HEK293 (cell line): ENCODE results near the gene BBC3.

Experiments used
- BCL11A ChIP-seq: fragments of 450-650 bp; formaldehyde crosslinking; IDR thresholded peaks from 2 replicates; pipeline ENCODE4 v1.5.1; 2016; ENCODE audit warnings: low read depth, missing biosample characterization, missing genetic modification characterization
- IKZF3 ChIP-seq: fragments of 450-650 bp; IDR thresholded peaks from 2 replicates; pipeline ENCODE4 v1.5.0; 2018; ENCODE audit warnings: missing biosample characterization, mild to moderate bottlenecking, missing genetic modification characterization, moderate library complexity
- KLF1 ChIP-seq: fragments of 450-650 bp; formaldehyde crosslinking; IDR thresholded peaks from 2 replicates; pipeline ENCODE4 v1.5.1; 2016; ENCODE audit warnings: missing biosample characterization, missing genetic modification characterization
- KLF17 ChIP-seq: fragments of 450-650 bp; formaldehyde crosslinking; IDR thresholded peaks from 2 replicates; pipeline ENCODE4 v1.5.1; 2016; ENCODE audit warnings: missing biosample characterization, missing genetic modification characterization
- SP7 ChIP-seq: fragments of 450-650 bp; formaldehyde crosslinking; IDR thresholded peaks from 2 replicates; pipeline ENCODE4 v1.5.1; 2016; ENCODE audit warnings: missing biosample characterization, missing genetic modification characterization
- ZBTB20 ChIP-seq: fragments of 450-650 bp; formaldehyde crosslinking; IDR thresholded peaks from 2 replicates; pipeline ENCODE4 v1.5.1; 2016; ENCODE audit warnings: missing biosample characterization, missing genetic modification characterization
- ZBTB7A ChIP-seq: fragments of 450-650 bp; formaldehyde crosslinking; IDR thresholded peaks from 2 replicates; pipeline ENCODE4 v1.5.1; 2016; ENCODE audit warnings: low read depth, missing biosample characterization, missing genetic modification characterization
- ZFP37 ChIP-seq: fragments of 450-650 bp; formaldehyde crosslinking; IDR thresholded peaks from 2 replicates; pipeline ENCODE4 v1.5.1; 2016; ENCODE audit warnings: missing biosample characterization, missing genetic modification characterization
- ZFP69B ChIP-seq: fragments of 450-650 bp; formaldehyde crosslinking; IDR thresholded peaks from 2 replicates; pipeline ENCODE4 v1.5.1; 2016; ENCODE audit warnings: missing biosample characterization, missing genetic modification characterization
- ZIC2 ChIP-seq: fragments of 450-650 bp; formaldehyde crosslinking; IDR thresholded peaks from 2 replicates; pipeline ENCODE4 v1.5.1; 2016; ENCODE audit warnings: missing biosample characterization, missing genetic modification characterization
- ZNF112 ChIP-seq: fragments of 450-650 bp; formaldehyde crosslinking; IDR thresholded peaks from 2 replicates; pipeline ENCODE4 v1.5.0; 2017; ENCODE audit warnings: missing biosample characterization, missing genetic modification characterization
- ZNF175 ChIP-seq: fragments of 450-650 bp; formaldehyde crosslinking; IDR thresholded peaks from 2 replicates; pipeline ENCODE4 v1.5.1; 2016; ENCODE audit warnings: missing biosample characterization, missing genetic modification characterization
- ZNF202 ChIP-seq: fragments of 450-650 bp; formaldehyde crosslinking; IDR thresholded peaks from 2 replicates; pipeline ENCODE4 v1.5.1; 2016; ENCODE audit warnings: missing biosample characterization, missing genetic modification characterization, borderline replicate concordance
- ZNF221 ChIP-seq: fragments of 450-650 bp; formaldehyde crosslinking; IDR thresholded peaks from 2 replicates; pipeline ENCODE4 v1.5.1; 2017; ENCODE audit warnings: missing biosample characterization, missing genetic modification characterization, borderline replicate concordance
- ZNF223 ChIP-seq: fragments of 450-650 bp; formaldehyde crosslinking; IDR thresholded peaks from 2 replicates; pipeline ENCODE4 v1.5.1; 2016; ENCODE audit warnings: missing biosample characterization, missing genetic modification characterization
- ZNF266 ChIP-seq: fragments of 450-650 bp; formaldehyde crosslinking; IDR thresholded peaks from 2 replicates; pipeline ENCODE4 v1.5.1; 2016; ENCODE audit warnings: missing biosample characterization, missing genetic modification characterization, low read depth
- ZNF335 ChIP-seq: fragments of 450-650 bp; formaldehyde crosslinking; conservative IDR thresholded peaks from 2 replicates; pipeline ENCODE4 v1.5.1; 2016; ENCODE audit warnings: missing biosample characterization, missing genetic modification characterization
- ZNF404 ChIP-seq: fragments of 450-650 bp; formaldehyde crosslinking; IDR thresholded peaks from 2 replicates; pipeline ENCODE4 v1.5.1; 2017; ENCODE audit warnings: missing biosample characterization, missing genetic modification characterization
- ZNF585B ChIP-seq: fragments of 450-650 bp; formaldehyde crosslinking; IDR thresholded peaks from 2 replicates; pipeline ENCODE4 v1.5.1; 2016; ENCODE audit warnings: missing biosample characterization, missing genetic modification characterization
- ZNF624 ChIP-seq: fragments of 450-650 bp; formaldehyde crosslinking; IDR thresholded peaks from 2 replicates; pipeline ENCODE4 v1.5.1; 2017; ENCODE audit warnings: missing biosample characterization, missing genetic modification characterization
- ZNF626 ChIP-seq: fragments of 450-650 bp; sonication (Bioruptor Pico); formaldehyde crosslinking; IDR thresholded peaks from 2 replicates; pipeline ENCODE4 v1.5.1; 2018; ENCODE audit warnings: missing biosample characterization, missing genetic modification characterization, inconsistent platforms
- ZNF658 ChIP-seq: fragments of 450-650 bp; formaldehyde crosslinking; IDR thresholded peaks from 2 replicates; pipeline ENCODE4; 2016; ENCODE audit warnings: missing biosample characterization, missing genetic modification characterization
- ZNF747 ChIP-seq: fragments of 450-650 bp; formaldehyde crosslinking; IDR thresholded peaks from 2 replicates; pipeline ENCODE4 v1.5.1; 2016; ENCODE audit warnings: missing biosample characterization, missing genetic modification characterization
- ZNF785 ChIP-seq: fragments of 450-650 bp; formaldehyde crosslinking; IDR thresholded peaks from 2 replicates; pipeline ENCODE4 v1.5.1; 2016; ENCODE audit warnings: missing biosample characterization, missing genetic modification characterization
- ZNF791 ChIP-seq: fragments of 450-650 bp; formaldehyde crosslinking; IDR thresholded peaks from 2 replicates; pipeline ENCODE4 v1.5.1; 2016; ENCODE audit warnings: missing biosample characterization, missing genetic modification characterization
- ZNF830 ChIP-seq: fragments of 450-650 bp; IDR thresholded peaks from 2 replicates; pipeline ENCODE4 v1.5.0; 2018; ENCODE audit warnings: missing biosample characterization, missing genetic modification characterization, low read depth, mild to moderate bottlenecking, moderate library complexity
- ZSCAN16 ChIP-seq: fragments of 450-650 bp; formaldehyde crosslinking; IDR thresholded peaks from 2 replicates; pipeline ENCODE4 v1.5.1; 2016; ENCODE audit warnings: missing biosample characterization, missing genetic modification characterization
- ZSCAN23 ChIP-seq: fragments of 450-650 bp; formaldehyde crosslinking; IDR thresholded peaks from 2 replicates; pipeline ENCODE4 v1.5.1; 2016; ENCODE audit warnings: missing biosample characterization, missing genetic modification characterization
- ZXDB ChIP-seq: fragments of 450-650 bp; formaldehyde crosslinking; IDR thresholded peaks from 2 replicates; pipeline ENCODE4 v1.5.1; 2016; ENCODE audit warnings: missing biosample characterization, missing genetic modification characterization
- TF ChIP-seq, protein P1 (sequence below): fragments of 450-650 bp; formaldehyde crosslinking; IDR thresholded peaks from 2 replicates; pipeline ENCODE4 v1.5.1; 2017; ENCODE audit warnings: missing biosample characterization, missing genetic modification characterization
- TF ChIP-seq, protein P2 (sequence below): fragments of 450-650 bp; IDR thresholded peaks from 2 replicates; pipeline ENCODE4 v1.5.1; 2018; ENCODE audit warnings: missing biosample characterization, missing genetic modification characterization
- TF ChIP-seq, protein P3 (sequence below): fragments of 450-650 bp; formaldehyde crosslinking; IDR thresholded peaks from 2 replicates; pipeline ENCODE4 v1.5.1; 2016; ENCODE audit warnings: missing biosample characterization, missing genetic modification characterization

BBC3 gene

DNA sequence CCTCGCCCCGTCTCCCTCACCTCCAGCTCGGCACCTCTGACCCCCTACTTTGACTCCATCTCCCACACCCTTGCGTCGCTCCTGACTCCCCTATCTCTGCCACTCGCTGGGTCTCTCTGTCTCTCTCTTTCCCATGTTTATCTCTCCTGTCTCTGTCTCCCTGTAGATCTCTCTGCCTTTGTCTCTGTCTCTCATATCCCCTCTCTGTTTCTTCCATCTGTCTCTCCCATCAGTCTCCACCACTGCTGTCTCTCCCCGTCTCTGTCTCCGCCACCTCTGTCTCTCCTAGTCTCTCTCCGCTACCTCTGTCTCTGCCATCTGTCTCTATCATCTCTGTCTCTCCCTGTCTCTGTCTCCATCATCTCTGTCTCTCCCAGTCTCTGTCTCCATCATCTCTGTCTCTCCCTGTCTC lies 12.4 kb upstream of the BBC3 start (continued):
- TF ChIP-seq ZNF624, result no peak
- no peak for TF ChIP-seq SP7 (tag by site-specific recombination)
- TF ChIP-seq ZBTB20 (tag by site-specific recombination), result no peak
- TF ChIP-seq ZNF335 (tag by site-specific recombination), result no peak
- TF ChIP-seq, protein P1, sequence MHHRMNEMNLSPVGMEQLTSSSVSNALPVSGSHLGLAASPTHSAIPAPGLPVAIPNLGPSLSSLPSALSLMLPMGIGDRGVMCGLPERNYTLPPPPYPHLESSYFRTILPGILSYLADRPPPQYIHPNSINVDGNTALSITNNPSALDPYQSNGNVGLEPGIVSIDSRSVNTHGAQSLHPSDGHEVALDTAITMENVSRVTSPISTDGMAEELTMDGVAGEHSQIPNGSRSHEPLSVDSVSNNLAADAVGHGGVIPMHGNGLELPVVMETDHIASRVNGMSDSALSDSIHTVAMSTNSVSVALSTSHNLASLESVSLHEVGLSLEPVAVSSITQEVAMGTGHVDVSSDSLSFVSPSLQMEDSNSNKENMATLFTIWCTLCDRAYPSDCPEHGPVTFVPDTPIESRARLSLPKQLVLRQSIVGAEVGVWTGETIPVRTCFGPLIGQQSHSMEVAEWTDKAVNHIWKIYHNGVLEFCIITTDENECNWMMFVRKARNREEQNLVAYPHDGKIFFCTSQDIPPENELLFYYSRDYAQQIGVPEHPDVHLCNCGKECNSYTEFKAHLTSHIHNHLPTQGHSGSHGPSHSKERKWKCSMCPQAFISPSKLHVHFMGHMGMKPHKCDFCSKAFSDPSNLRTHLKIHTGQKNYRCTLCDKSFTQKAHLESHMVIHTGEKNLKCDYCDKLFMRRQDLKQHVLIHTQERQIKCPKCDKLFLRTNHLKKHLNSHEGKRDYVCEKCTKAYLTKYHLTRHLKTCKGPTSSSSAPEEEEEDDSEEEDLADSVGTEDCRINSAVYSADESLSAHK (tag by site-specific recombination), result no peak
- no peak for TF ChIP-seq ZNF658 (tag by site-specific recombination)
- TF ChIP-seq ZNF175 (tag by site-specific recombination), result no peak
- TF ChIP-seq ZNF223 (tag by site-specific recombination), result no peak
- TF ChIP-seq ZSCAN23 (tag by site-specific recombination), result no peak
- no peak for TF ChIP-seq ZNF404 (tag by site-specific recombination)
- TF ChIP-seq ZNF626 (tag by site-specific recombination), result no peak
- no peak for TF ChIP-seq ZBTB7A (tag by site-specific recombination)
- TF ChIP-seq ZFP37 (tag by site-specific recombination), result no peak
- TF ChIP-seq ZNF221 (tag by site-specific recombination), result no peak
- no peak for TF ChIP-seq ZXDB (tag by site-specific recombination)
- no peak for TF ChIP-seq ZNF747 (tag by site-specific recombination)
- no peak for TF ChIP-seq ZNF585B
- no peak for TF ChIP-seq ZNF112 (tag by site-specific recombination)
- no peak for TF ChIP-seq ZNF830 (tag by site-specific recombination)
- TF ChIP-seq ZNF202, result no peak
- TF ChIP-seq ZNF266, result no peak
- TF ChIP-seq ZNF785 (tag by site-specific recombination), result no peak
- TF ChIP-seq ZIC2 (tag by site-specific recombination), result 0 out of 2 replicates have a peak, but pooled peaks have one; percentile 4
- no peak for TF ChIP-seq ZSCAN16 (tag by site-specific recombination)
- TF ChIP-seq KLF17 (tag by site-specific recombination), result no peak
- TF ChIP-seq ZNF791, result no peak
- TF ChIP-seq BCL11A (tag by site-specific recombination), result peak; percentile 62; the same call in 1 of the 2 replicates
- no peak for TF ChIP-seq ZFP69B (tag by site-specific recombination)
- TF ChIP-seq IKZF3 (tag by site-specific recombination), result no peak
- peak; percentile 7 for TF ChIP-seq KLF1
- TF ChIP-seq, protein P2, sequence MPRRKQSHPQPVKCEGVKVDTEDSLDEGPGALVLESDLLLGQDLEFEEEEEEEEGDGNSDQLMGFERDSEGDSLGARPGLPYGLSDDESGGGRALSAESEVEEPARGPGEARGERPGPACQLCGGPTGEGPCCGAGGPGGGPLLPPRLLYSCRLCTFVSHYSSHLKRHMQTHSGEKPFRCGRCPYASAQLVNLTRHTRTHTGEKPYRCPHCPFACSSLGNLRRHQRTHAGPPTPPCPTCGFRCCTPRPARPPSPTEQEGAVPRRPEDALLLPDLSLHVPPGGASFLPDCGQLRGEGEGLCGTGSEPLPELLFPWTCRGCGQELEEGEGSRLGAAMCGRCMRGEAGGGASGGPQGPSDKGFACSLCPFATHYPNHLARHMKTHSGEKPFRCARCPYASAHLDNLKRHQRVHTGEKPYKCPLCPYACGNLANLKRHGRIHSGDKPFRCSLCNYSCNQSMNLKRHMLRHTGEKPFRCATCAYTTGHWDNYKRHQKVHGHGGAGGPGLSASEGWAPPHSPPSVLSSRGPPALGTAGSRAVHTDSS, result no peak
- TF ChIP-seq, protein P3, sequence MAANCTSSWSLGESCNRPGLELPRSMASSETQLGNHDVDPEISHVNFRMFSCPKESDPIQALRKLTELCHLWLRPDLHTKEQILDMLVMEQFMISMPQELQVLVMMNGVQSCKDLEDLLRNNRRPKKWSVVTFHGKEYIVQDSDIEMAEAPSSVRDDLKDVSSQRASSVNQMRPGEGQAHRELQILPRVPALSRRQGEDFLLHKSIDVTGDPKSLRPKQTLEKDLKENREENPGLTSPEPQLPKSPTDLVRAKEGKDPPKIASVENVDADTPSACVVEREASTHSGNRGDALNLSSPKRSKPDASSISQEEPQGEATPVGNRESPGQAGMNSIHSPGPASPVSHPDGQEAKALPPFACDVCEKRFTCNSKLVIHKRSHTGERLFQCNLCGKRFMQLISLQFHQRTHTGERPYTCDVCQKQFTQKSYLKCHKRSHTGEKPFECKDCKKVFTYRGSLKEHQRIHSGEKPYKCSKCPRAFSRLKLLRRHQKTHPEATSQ (tag by site-specific recombination), result no peak
